ENCODE data around the gene XRN1.

XRN1 gene

GRCh38 chr3:142270407-142270806, 177.4 kb downstream of the XRN1 start:
- DNase-seq (ENCODE audit: low spot score), result peak; percentile 67

GRCh38 chr3:142269767-142270166, 178.1 kb downstream of the XRN1 start:
- peak; percentile 13 for DNase-seq (ENCODE audit: low spot score)

GRCh38 chr3:142268426-142268825, 179.4 kb downstream of the XRN1 start:
- DNase-seq (ENCODE audit: low spot score), result no peak

- no peak for DNase-seq (ENCODE audit: low spot score)
Measured at GRCh38 chr3:142267269-142267668, 180.6 kb downstream of the XRN1 start.

GRCh38 chr3:142263112-142263511, 184.7 kb downstream of the XRN1 start:
- no peak for DNase-seq (ENCODE audit: low spot score)

GRCh38 chr3:142259359-142259758, 188.5 kb downstream of the XRN1 start:
- no peak for DNase-seq (ENCODE audit: low spot score)

GRCh38 chr3:142256712-142257333, 191.0 kb downstream of the XRN1 start:
- DNase-seq (ENCODE audit: low spot score), result no peak
